Lower leg skin (tissue), 4 donors: Measurements from ENCODE around the gene MAP4K2. TPM values are rescaled to one million over a fixed set of nuclear protein-coding genes. Genes with fewer than 3 reads are reported as not detected.

ENCODE experiments used
- DNase-seq, 2 donors: peaks; one replicate each; pipeline ENCODE4 v3.0.0-alpha.2; 2019; ENCODE audit warnings: low spot score in 2 of 2
- H3K4me3 ChIP-seq: fragments of 200-600 bp; sonication (generic); 2 replicates; pipeline ENCODE4 v1.5.1; 2017; ENCODE audit warnings: mild to moderate bottlenecking, low read depth; ENCODE audit not compliant: poor library complexity, severe bottlenecking
- POLR2A ChIP-seq, 2 donors: fragments of 450-650 bp; IDR thresholded peaks; one replicate each; pipeline ENCODE4 v1.6.1; 2016 to 2017; ENCODE audit warnings: antibody characterized with exemption in 2 of 2, mild to moderate bottlenecking in 1 of 2, moderate library complexity in 1 of 2
- WGBS, 2 donors: methylation state at CpG; one replicate each; pipeline ENCODE4 v1.1.5; 2018; 5-methylcytosine and 5-hydroxymethylcytosine counted together
- intact Hi-C: fragments of 100-400 bp; cut with DNase I; formaldehyde crosslinking; loops from one replicate; pipeline ENCODE4 v1.15.0; 2023; ENCODE audit warnings: low total_unique reads
- total RNA-seq, 4 donors: library from RNA; depleted of rRNA; stranded (reverse); fragments of >200 nt; gene quantifications; one replicate each; pipeline ENCODE4 v1.1.0, GENCODE V29; 2016
- TF ChIP-seq, protein P1 (sequence below), 3 donors: fragments of 450-650 bp; IDR thresholded peaks; one replicate each; pipeline ENCODE4 v1.5.1; 2016; ENCODE audit warnings: antibody characterized with exemption in 3 of 3, mild to moderate bottlenecking in 3 of 3, moderate library complexity in 2 of 3

MAP4K2 gene
- total RNA-seq, 4 donors from 2014 or later: 9.3 to 29.8 (median 19.5) TPM

DNA sequence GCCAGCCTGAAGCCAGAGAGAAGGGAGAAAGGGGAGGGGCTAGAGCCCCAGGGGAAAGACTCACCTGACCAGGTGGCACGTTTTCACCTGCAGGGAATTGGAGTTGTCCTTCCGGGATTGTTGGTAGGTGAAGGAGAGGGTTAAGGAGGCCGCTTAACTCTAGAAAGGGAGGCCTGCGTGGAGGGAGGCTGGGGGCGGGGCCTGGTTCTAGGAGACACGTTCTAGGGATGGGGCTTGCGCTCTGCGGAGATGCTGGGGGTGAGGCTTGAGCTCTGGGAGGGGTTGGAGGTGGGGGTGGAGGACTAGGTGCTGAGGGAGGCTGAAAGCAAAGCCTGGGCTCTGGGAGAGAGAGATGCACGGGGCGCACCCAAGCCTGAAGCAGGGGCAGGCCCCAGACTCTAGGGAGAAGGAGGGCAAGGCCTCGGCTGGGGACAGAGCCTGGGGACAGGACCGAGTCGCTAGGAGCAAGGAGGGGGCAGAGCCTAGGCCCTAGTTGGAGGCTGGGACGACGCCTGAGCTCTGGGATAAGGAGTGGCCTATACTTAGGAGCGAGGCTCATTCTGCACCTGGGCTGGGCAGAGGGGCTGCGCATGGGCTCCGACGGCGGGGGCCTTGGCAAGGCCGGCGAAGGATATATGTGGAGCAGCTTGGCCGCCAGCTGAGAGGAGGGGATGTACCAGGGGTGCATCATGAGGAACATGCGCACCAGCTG is 61.5 kb downstream of the MAP4K2 start:
- intact Hi-C loops: no loop called here
- 36 to 40% methylated on average over 16 to 24 of the region's 24 CpGs for WGBS, 2 donors

DNA sequence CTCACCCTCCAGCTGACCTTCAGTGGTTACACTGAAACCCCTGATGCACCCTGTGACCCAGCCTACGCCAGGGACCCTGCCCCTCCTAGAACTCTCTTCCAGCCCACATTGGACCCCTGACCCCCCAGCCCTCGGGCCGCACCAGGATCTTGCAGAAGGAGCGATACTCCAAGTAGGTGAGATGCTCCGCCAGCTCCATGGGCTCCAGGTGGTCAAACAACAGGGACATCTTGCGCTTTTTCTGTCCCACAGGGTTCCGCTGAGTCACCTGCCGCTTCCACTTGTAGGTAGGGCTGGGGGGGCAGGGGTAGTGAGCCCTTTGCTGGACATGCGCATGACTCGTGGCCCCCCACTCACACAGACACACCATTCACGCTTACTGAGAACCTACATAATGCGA is 63.1 kb downstream of the MAP4K2 start:
- intact Hi-C loops: no loop called here
- 91% methylated on average over 12 of the region's 12 CpGs for WGBS, 2 donors
- no peak overlapping the region for H3K4me3 ChIP-seq
- no peak for DNase-seq
- no peak for TF ChIP-seq POLR2A (IDR thresholded peaks at IDR 0.05)
- TF ChIP-seq, protein P1, sequence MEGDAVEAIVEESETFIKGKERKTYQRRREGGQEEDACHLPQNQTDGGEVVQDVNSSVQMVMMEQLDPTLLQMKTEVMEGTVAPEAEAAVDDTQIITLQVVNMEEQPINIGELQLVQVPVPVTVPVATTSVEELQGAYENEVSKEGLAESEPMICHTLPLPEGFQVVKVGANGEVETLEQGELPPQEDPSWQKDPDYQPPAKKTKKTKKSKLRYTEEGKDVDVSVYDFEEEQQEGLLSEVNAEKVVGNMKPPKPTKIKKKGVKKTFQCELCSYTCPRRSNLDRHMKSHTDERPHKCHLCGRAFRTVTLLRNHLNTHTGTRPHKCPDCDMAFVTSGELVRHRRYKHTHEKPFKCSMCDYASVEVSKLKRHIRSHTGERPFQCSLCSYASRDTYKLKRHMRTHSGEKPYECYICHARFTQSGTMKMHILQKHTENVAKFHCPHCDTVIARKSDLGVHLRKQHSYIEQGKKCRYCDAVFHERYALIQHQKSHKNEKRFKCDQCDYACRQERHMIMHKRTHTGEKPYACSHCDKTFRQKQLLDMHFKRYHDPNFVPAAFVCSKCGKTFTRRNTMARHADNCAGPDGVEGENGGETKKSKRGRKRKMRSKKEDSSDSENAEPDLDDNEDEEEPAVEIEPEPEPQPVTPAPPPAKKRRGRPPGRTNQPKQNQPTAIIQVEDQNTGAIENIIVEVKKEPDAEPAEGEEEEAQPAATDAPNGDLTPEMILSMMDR (IDR thresholded peaks at IDR 0.05): no peak

More for the DNA sequence above, 61.5 kb downstream of the MAP4K2 start:
- DNase-seq: no peak
- no peak overlapping the region for H3K4me3 ChIP-seq
- TF ChIP-seq, protein P1 (IDR thresholded peaks at IDR 0.05): no peak
- TF ChIP-seq POLR2A (IDR thresholded peaks at IDR 0.05): no peak

DNA sequence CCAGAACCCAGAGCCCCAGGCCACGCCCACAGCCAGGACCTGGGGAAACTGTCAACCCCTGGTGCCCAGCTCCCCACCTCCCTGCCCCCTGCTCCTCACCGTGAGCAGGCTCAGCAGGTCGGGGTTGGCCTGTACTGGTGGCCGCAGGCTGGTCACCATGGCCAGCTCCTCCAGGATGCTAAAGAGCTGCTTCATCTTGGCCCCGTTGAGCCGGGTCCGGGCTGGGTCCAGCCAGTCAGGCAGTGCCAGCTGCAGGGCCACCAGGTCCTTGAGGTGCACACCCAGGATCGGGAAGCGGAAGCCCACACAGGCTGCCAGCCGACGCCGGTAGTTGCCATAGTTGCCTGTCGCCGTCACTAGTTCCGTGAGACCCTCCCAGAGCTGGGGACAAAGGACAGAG is 66.4 kb downstream of the MAP4K2 start:
- 88 to 94% methylated on average over 14 to 15 of the region's 15 CpGs for WGBS, 2 donors
- no peak for DNase-seq
- no peak overlapping the region for H3K4me3 ChIP-seq
- intact Hi-C loops: no loop called here
- no peak for TF ChIP-seq POLR2A (IDR thresholded peaks at IDR 0.05)
- TF ChIP-seq, protein P1 (IDR thresholded peaks at IDR 0.05): no peak

DNA sequence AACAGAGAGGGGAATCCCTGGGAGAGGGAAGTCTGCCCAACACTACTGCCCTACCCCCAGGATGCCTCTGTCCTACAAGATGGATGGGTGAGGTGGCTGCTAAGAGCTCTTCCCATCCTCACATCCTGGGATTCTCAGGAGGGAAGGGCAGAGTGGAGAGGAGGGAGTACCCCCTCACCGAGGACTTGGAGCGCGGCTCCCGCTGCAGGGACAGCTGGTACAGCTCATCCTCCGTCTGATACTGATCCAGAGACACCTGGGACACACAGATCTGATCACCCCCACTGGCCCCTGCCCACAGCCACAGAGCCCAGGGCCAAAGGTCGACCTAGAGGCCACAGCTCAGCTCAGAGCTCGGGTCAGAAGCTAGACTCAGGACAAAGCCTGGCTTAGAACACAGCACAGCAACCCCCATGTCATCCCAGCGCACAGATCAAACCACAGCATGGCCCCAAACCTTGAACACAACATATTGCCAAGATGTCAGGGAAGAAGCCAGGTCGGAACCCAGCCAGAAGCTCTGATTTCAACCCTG is 67.2 kb downstream of the MAP4K2 start:
- intact Hi-C loops: no loop called here
- WGBS, 2 donors: 84 to 87% methylated on average over 8 to 9 of the region's 9 CpGs
- DNase-seq: no peak
- TF ChIP-seq, protein P1 (IDR thresholded peaks at IDR 0.05): no peak
- no peak for TF ChIP-seq POLR2A (IDR thresholded peaks at IDR 0.05)
- no peak overlapping the region for H3K4me3 ChIP-seq

Other genes with a start within 250 kb of the MAP4K2 start
- gene SLC22A11, start 247.3 kb downstream of the MAP4K2 start, total RNA-seq: under 1 TPM in 1 of 4 donors, not detected in 3; 0.13 TPM
- gene SLC22A12, start 212.0 kb downstream of the MAP4K2 start, total RNA-seq: not detected
- 1 to 10 TPM in 2 of 4 donors, under 1 TPM in 1, not detected in 1; 0.27 to 7.0 (median 1.1) TPM for gene NRXN2, start 80.0 kb downstream of the MAP4K2 start, total RNA-seq
- 1 to 10 TPM; 1.1 to 10.0 (median 5.0) TPM for gene RASGRP2, start 59.1 kb downstream of the MAP4K2 start, total RNA-seq
- gene PYGM, start 43.2 kb downstream of the MAP4K2 start, total RNA-seq: 1 to 10 TPM in 1 of 4 donors, under 1 TPM in 3; 0.11 to 2.0 (median 0.44) TPM
- gene SF1, start 24.7 kb downstream of the MAP4K2 start, total RNA-seq: 100 to 1,000 TPM; 130 to 327 (median 178) TPM
- gene MEN1, start 7.3 kb upstream of the MAP4K2 start, total RNA-seq: 10 to 100 TPM; 20.5 to 42.7 (median 32.2) TPM
- gene CDC42BPG, start 41.4 kb upstream of the MAP4K2 start, total RNA-seq: 10 to 100 TPM; 40.3 to 81.3 (median 50.1) TPM
- 10 to 100 TPM; 81.0 to 98.9 (median 90.5) TPM for gene EHD1, start 75.4 kb upstream of the MAP4K2 start, total RNA-seq
- 100 to 1,000 TPM in 1 of 4 donors, 10 to 100 TPM in 3; 73.8 to 118 (median 91.2) TPM for gene ATG2A, start 114.0 kb upstream of the MAP4K2 start, total RNA-seq
- gene PPP2R5B, start 121.5 kb upstream of the MAP4K2 start, total RNA-seq: 10 to 100 TPM; 21.8 to 43.6 (median 34.0) TPM
- gene GPHA2, start 132.7 kb upstream of the MAP4K2 start, total RNA-seq: not detected
- gene MAJIN, start 168.9 kb upstream of the MAP4K2 start, total RNA-seq: not detected
- gene BATF2, start 193.8 kb upstream of the MAP4K2 start, total RNA-seq: under 1 TPM in 2 of 4 donors, not detected in 2; 0.15 to 0.62 TPM
- gene ARL2, start 210.9 kb upstream of the MAP4K2 start, total RNA-seq: 100 to 1,000 TPM; 101 to 260 (median 110) TPM
- gene SNX15, start 224.2 kb upstream of the MAP4K2 start, total RNA-seq: 10 to 100 TPM; 16.9 to 48.0 (median 22.7) TPM
- 10 to 100 TPM; 11.6 to 15.1 (median 12.9) TPM for gene SAC3D1, start 238.0 kb upstream of the MAP4K2 start, total RNA-seq